HG02759 (cell line): Measurements from ENCODE around the gene PDK1.
"Not testable (repeated sequence)": the region's sequence is repeated elsewhere in the genome, so short reads cannot be mapped to it uniquely, and the experiment has no call there.

Source experiments
- ATAC-seq: cut with Tn5 transposase; IDR thresholded peaks from one replicate; pipeline ENCODE4 v1.9.1; 2021; ENCODE audit warnings: mild to moderate bottlenecking, moderate library complexity; ENCODE audit not compliant: unreplicated experiment

PDK1 gene

DNA sequence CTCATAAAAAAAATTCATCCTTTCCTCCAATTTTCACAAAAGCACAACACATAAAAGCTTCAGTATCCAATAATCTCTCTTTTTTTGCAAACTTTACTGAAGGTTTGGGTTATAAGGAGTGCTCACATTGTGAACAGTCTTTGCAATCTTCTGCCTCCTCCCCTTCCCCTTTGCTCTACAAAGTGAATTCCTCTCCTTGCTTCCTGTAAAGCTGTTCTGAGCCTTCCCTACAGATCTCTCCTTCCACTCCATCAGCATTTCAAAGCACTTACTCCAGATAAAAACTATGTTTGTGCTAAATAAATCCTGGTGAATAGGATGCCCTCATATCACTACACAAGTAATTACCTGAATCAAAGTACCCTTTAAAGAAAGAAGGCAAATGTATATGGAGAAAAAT is 4.6 kb upstream of the PDK1 start:
- ATAC-seq: no peak

DNA sequence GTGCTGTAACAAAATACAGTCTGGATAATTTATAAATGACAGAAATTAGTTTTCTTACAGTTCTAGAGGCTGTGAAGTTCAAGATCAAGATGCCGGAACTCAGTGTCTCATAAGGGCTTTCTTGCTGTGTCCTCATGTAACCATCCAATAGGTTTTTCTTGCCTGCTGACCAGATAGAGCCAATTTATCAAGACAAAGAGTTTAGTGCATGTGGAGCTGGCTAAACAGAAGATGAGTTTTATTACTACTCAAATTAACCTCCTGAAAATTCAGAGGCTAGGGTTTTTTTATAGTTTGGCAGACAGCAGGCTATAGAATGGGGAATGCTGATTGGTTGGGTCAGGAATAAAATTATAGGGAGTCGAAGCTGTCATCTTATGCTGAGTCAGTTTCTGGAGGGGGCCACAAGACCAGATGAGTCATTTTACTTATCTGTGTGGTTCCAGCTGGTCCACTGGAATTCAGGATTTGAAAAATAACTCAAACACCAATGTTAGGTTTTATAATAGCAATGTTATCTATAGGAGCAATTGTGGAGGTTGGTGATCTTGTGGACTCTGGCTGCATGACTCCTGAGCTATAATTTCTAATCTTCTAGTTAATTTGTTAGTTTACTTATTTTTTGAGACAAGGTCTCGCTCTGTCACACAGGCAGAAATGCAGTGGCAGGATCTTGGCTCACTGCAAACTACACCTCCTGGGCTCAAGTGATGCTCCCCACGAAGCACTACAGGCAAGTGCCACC is 3.2 kb upstream of the PDK1 start:
- ATAC-seq: no peak

DNA sequence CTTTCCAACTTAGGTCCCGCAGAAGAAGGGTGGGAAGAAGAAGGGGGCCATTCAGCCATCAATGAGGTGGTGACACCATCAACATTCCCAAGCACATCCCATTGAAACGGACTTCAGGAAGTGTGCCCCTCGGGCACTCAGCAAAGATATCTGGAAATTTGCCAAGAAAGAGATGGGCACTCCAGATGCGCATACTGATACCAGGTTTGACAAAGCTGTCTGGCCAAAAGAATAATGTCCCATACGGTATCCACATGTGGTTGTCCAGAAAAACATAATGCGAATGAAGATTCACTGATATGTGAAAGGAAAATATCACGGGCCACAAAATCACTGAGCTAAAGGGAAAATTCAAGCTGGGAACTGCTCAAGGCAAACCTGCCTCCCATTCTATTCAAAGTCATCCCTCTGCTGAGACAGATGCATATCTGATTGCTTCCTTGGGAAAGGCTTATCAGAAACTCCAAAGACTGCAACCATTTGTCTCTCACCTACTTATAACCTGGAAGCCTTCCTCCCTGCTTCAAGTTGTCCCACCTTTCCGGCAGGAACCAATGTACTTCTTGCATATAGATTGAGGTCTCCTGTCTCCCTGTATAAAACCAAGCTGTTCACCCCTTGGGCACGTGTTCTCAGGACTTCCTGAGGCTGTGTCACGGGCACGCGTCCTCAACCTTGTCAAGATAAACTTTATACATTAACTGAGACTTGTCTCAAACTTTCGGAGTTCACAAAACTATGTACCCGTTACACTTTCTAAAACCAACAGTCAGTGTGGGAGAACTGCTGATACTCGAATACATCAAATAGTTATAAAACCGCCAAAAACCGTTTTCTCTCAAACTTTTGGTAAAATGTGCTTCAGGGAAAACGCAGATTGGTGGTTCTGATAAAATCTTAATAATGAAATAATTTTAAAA is 1.3 kb upstream of the PDK1 start:
- ATAC-seq: no peak

DNA sequence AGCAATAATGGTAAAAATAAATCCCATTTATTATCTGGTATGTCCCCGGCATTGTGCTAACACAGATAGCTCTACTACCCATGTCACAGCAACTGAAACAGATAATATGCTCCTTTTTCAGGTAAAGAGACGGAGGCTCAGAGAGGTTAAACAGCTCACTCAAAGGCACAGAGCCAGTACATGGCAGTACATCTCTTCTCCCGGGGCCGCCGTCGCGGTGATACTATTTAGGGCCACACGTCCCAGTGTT is 693 bp upstream of the PDK1 start:
- no peak for ATAC-seq

DNA sequence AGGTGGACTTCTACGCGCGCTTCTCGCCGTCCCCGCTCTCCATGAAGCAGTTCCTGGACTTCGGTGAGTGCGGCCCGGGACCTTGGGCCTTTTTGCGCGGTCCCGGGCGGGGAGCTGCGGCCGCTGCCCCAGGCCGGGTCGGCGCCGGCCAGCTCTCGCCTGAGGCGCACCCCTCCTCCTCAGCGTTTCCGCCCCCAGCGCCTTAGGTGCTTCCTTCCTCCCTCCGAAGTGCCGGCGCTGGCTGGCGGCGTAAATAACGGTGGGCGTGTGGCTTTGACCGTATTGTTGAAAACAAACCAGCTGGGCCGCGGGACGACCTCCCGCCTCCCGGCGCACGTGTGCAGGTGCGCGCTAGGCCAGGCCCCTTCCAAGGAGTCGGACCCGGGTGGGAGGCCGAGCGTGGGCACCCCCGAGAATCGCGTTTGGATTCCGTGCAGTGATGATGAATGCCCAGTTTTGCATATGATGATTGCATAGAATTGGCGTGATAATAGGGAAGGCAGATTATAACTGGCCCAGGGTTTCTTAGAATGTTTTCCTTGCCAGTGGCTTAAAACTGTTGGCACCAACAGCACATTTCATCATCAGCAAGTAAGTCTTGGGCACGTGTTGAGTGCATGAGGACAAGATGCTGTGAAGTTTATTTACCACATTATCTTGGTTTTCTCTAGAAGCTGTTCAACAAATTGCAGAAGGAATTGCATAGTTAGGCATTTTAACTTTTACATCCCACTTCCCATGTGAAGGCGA is 569 bp downstream of the PDK1 start:
- peak; percentile 73 for ATAC-seq

DNA sequence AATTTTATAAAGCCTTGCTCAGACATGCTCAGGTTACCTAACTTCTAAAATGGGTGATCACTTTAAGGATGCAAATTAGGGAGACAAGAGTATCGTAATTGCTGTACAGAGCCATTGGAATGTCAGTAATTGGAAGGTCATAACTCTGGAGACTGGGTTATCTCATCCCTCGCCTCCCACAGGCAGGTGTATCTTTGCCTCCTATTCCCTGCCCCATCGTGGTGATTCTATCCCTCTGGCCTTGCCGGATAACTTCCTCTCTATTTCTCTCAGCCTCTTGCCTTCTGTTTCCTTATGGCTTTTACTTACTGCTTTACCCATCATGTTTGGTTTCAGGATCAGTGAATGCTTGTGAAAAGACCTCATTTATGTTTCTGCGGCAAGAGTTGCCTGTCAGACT is 2.5 kb downstream of the PDK1 start:
- ATAC-seq: no peak

DNA sequence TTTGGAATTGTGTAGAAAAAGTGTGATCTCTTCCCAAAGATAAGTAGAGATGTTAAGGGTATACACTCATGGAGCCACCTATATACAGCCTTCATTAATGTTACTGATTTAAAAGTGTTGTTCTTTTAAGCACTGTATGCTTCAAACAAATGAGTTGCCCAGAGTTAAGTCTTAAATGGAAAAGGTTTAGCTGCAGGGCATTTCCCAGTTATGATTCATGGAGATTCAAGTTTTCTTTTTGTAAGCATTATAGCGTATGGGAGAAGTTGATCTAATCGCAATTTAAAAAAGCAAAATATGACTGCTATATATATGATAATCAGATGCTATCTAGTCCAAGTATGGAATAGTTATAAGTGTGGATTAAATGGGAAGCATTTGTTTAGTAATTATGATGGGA is 4.8 kb downstream of the PDK1 start:
- no peak for ATAC-seq

DNA sequence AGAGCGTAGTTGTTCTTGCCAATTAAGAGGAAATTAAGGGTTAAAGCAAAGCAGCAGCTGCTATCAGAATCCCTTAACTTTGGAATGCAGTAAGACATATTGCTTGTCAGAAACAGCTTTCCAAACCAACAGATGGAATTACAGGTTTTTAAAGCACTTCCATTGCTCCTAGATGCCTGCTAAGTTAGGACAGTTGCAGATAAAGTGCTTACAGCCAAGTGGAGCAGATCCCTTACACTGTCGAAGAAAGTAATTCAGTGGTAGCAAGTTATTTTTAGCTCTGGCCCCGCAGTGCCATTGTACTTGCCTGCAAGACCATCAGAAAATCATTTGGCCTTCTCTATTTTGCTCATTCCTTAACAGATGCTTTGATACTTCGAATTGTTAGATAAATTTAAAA is 5.4 kb downstream of the PDK1 start:
- ATAC-seq: no peak

DNA sequence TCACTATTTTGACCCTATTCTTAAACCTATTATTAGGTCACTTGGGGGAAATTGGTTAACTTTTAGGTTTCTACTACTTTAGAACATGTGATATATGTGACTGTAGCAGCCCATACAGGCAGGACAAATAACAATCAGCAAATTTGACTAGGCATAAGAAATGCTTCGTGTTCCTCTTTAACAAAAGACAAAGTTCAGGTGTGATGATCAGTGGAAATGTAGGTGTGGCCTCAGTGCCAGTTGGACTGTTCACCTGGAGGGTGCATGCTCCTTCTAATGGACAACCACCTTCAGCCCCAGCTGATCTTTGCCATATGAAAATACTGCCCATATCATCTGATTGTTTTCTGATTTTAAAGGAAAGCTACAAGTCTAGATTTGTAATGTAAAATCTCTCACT is 6.4 kb downstream of the PDK1 start:
- ATAC-seq: no peak

DNA sequence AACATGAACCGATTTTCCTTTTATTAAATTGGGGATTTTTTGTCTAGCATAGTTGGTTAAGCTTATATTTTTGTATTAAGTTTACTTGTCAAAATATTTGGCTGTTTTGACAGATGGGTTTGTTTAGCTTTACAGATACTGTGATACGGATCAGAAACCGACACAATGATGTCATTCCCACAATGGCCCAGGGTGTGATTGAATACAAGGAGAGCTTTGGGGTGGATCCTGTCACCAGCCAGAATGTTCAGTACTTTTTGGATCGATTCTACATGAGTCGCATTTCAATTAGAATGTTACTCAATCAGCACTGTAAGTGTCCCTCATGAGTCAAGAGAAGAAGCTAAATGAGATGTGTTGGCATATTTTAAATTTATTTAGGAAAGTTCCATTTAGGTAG is 8.5 kb downstream of the PDK1 start:
- no peak for ATAC-seq

DNA sequence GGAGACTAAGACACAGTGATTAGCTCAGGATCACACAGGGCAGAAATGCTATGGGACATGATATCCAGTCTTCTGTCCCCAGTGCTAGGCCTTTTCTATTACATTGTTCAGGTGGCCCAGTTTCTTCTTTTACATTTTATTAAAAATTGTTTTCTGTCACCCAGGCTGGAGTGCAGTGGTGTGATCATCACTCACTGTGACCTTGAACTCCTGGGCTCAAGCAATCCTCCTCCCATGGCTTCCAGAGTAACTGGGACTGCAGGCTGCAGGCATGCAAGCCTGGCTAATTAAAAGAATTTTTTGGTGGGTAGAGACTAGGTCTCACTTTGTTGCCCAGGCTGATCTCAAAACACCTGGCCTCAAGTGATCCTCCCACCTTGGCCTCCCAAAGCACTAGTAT is 15.4 kb downstream of the PDK1 start:
- ATAC-seq: no peak

DNA sequence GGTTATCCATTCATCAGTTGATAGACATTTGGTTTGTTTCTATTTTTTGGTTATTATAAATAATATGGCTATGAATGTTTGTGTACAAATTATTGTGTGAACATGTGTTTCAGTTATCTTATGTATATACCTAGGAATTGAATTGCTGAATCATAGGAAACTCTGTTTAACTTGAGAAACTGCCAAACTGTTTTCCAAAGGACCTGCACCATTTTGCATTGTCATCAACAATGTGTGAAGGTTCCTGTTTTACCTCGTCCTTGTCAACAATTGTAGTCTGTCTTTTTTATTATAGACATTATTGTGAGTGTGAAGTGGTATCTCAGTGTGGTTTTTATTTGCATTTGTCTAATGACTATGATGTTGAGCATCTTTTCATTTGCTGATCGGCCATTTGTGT is 17.1 kb downstream of the PDK1 start:
- no peak for ATAC-seq

DNA sequence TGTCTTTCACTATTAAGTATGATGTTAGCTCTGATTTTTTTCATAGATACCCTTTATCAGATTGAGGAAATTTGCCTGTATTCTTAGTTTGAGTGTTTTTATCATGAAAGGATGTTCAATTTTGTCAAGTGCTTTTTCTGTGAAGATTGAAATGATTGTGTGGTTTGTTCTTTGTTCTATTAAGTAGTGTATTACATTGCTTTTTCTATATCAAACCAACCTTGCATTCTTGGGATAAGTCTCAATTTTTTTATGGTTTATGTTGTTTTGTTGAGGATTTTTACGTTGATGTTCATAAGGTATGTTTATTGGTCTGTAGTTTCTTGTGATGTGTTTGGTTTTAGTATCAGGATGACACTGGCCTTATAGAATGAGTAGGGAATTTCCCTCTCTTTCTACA is 19.1 kb downstream of the PDK1 start:
- ATAC-seq: no peak

DNA sequence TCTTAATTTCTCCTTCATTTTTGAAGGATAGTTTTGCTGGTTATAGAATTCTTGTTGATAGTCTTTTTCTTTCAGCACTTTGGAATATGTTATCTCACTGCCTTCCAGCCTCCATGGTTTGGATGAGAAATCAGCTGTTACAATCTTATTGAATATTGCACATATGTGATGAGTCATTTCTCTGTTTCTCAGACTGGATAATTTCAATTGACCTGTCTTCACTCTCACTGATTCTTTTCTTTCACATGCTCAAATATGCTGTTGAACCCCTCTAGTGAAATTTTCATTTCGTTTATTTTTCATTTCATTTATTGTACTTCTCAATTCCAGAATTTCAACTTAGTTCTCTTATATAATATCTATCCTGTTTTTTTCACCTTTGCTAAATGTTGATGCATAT is 22.2 kb downstream of the PDK1 start:
- no peak for ATAC-seq

DNA sequence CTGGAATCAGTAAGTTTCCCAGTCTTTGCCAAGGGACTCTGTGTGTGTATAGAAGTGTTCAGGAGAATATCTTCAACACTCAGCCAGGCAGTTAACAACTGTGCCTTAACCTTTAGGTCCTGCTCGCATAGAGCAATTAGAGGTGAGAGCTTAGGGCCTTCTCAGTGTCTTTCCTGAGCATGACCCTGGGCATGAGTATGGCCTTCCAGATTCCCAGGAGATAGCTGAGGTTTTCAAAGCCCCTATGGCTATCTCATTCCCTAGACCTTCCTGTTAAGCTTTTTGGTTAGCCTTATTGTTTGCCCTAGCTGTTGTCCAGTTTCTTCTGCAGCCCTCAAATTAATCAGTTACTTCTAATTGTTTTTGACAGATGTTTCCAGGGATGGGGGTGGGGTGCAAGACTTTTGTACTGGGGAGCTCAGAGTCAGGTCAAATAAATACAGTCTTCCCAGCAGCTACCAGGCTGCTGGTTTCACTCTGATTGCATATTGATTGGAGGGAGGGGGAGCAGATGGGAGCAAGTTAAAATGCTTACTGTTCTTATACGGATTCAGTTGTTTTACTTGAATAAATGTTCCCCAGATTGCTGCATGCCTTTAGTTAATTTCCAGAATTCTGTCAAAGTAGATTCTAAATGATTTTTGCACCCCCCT is 23.1 kb downstream of the PDK1 start:
- no peak for ATAC-seq

DNA sequence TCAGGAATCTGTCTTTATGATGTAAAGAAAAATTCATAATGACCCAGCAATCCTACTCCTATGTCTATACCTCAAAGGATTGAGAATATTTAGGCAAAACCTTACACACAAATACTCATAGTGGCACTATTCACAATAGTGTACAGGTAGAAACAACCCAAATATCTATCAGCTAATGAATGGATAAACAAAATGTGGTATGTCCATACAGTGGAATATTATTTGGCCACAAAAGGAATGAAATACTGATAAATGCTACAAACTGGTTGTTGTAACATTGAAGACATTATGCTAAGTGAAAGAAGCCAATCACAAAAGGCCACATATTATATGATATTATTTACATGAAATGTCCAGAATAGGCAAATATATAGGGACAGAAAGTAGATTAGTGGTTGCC is 24.7 kb downstream of the PDK1 start:
- ATAC-seq: no peak

DNA sequence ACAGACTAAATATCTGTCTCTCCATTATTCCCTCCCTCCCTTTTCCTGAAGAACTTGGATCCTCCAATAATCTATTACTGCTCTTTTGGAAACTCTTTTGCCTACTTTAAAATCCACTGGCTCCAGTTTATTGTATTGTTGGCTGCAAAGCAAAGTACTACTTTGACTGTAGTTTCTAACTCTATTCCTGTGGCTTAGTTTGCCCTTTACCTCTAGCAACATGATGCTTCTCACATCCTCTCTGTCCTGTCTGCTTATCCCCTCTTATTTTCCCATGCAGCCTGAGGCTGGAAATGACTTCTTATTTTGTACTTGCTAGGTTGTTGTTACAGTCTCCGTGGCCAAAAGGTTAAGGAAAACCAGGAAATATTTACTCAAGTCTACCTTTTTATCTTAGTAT is 26.8 kb downstream of the PDK1 start:
- no peak for ATAC-seq

DNA sequence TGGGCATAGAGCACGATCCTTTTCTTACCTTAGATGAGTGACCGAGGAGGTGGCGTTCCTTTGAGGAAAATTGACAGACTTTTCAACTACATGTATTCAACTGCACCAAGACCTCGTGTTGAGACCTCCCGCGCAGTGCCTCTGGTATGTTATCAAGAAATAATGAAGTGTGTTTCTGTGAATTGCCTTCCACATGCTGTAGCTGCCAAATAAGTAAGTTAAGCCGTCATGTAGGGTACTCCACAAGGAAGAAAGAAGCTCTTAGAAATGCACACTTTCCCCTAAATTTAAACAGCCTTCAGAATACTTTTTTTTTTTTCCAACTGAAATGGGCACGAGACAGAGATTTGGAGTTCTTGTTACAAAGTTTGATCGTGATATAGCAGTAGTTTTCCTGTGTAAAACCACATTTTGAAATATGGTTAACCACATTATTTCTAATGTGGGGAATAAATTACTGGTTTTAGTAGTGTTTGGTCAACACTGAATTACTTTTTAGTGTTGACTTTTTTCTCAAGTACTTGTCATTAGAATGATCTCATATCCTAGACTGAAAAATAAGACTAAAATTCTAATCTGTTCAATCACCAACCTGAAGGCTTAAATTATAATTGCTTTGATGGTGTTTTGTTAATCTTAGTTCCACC is 30.5 kb downstream of the PDK1 start:
- no peak for ATAC-seq

DNA sequence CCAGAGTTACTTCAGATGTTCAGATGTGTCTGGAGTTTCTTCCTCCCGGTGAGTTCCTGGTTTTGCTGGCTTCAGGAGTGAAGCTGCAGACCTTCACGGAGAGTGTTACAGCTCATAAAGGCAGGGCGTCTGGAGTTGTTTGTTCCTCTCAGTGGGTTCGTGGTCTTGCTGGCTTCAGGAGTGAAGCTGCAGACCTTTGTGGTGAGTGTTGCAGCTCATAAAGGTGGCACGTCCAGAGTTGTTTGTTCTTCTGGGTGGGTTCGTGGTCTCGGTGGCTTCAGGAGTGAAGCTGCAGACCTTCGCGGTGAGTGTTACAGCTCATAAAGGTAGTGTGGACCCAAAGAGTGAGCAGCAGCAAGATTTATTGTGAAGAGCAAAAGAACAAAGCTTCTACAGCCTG is 31.3 kb downstream of the PDK1 start:
- ATAC-seq: not testable (repeated sequence)

DNA sequence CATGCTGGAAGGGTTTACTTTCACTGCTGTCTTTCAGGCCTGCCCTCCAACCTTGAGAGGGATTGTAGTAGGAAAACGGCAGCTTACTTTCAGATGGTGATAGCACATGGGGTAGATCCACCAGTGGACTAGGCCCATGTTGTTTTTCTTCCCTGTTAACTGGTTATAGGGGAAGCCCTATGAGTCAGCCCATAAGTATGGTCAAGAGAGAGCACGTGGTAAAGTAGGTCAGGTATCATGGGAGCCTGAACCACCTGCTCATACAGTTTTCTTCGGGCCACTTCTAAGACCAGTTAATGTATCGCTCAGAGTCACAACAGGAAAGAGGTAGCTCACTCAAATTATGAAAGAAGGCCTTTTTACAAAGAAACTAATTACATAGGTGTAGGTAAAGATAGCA is 33.0 kb downstream of the PDK1 start:
- ATAC-seq: no peak

DNA sequence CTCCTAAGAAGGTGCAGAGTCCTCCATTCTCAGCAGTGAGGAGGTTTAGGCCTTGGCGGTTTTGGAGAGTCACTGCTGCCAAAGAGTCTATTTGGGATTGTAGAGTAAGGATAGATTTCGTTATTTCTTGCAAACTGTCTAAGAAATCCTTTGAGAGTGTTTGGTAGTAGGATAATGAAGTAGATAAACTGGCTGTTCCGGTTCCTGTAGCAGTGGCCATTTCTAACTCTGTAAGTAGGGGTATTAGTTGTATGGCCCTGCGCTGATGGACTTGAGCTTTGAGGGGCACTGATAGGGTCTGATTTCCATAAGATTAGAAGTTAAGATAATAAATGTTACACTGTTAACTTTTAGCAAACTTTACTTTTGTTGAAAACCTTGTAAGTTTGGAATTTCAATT is 35.5 kb downstream of the PDK1 start:
- not testable (repeated sequence) for ATAC-seq
